SK-N-SH (cell line): ENCODE measurements around the gene SLC9A8. TPM values are rescaled to one million over a fixed set of nuclear protein-coding genes. Genes with fewer than 3 reads are reported as not detected.

Experiments used
- CTCF ChIA-PET: fragments of 300-600, 350-600 bp; formaldehyde crosslinking; extraction: SDS; loops from one replicate; lab custom pipeline; 2021; lab: Yijun Ruan, JAX
- POLR2A ChIA-PET: fragments of 350-600 bp; sonication (Branson Sonifier 250); formaldehyde crosslinking; extraction: SDS; loops from one replicate; lab custom pipeline; 2020; ENCODE audit warnings: antibody characterized with exemption, inconsistent platforms; lab: Yijun Ruan, JAX
- DNase-seq: peaks from one replicate; pipeline ENCODE4 v3.0.0; 2012
- H2AFZ ChIP-seq: fragments of 200-600 bp; sonication (generic); 2 replicates; pipeline ENCODE4 v1.8.1; 2016; ENCODE audit warnings: antibody characterized with exemption, mild to moderate bottlenecking, low read depth
- H3F3A ChIP-seq: fragments of 200-600 bp; sonication (generic); replicated peaks from 2 replicates; pipeline ENCODE3; 2016; ENCODE audit warnings: antibody characterized with exemption, mild to moderate bottlenecking; ENCODE audit not compliant: insufficient read depth
- H3K27ac ChIP-seq, 2 experiments: fragments of 200-500 bp in 1 of 2; fragments of 200-600 bp in 1 of 2; sonication (Bioruptor generic) in 1 of 2; sonication (generic), shearing (Covaris generic) in 1 of 2; 2 replicates each; pipeline versions ENCODE4 v1.5.1 to v1.6.1; 2014 to 2016; ENCODE audit warnings: low read depth in 2 of 2, inconsistent platforms in 1 of 2, low read length in 1 of 2, mild to moderate bottlenecking in 1 of 2, mixed read lengths in 1 of 2
- H3K27me3 ChIP-seq: fragments of 200-600 bp; sonication (generic), shearing (Covaris generic); 2 replicates; pipeline ENCODE4 v1.6.1; 2016; ENCODE audit warnings: mixed run types; ENCODE audit not compliant: insufficient read depth
- H3K36me3 ChIP-seq, 2 experiments: fragments of 200-500 bp in 1 of 2; fragments of 200-600 bp in 1 of 2; sonication (Bioruptor generic) in 1 of 2; sonication (generic) in 1 of 2; replicated peaks in 1 of 2; 2 replicates each; pipeline versions ENCODE3 to v1.5.1; 2014 to 2016; ENCODE audit warnings: low read length in 1 of 2, mild to moderate bottlenecking in 1 of 2; ENCODE audit not compliant: insufficient read depth in 2 of 2, control insufficient read depth in 1 of 2
- H3K4me1 ChIP-seq, 2 experiments: fragments of 200-500 bp in 1 of 2; fragments of 200-600 bp in 1 of 2; sonication (Bioruptor generic) in 1 of 2; sonication (generic), shearing (Covaris generic) in 1 of 2; 2 replicates each; pipeline versions ENCODE4 v1.5.1 to v1.6.1; 2014 to 2016; ENCODE audit warnings: low read depth in 1 of 2, low read length in 1 of 2, mixed run types in 1 of 2; ENCODE audit not compliant: insufficient read depth in 2 of 2, control insufficient read depth in 1 of 2
- H3K4me2 ChIP-seq: fragments of 200-600 bp; sonication (generic), shearing (Covaris generic); 2 replicates; pipeline ENCODE4 v1.6.1; 2017; ENCODE audit warnings: mixed run types
- H3K4me3 ChIP-seq, 2 experiments: fragments of 200-500 bp in 1 of 2; fragments of 200-600 bp in 1 of 2; sonication (Bioruptor generic) in 1 of 2; sonication (generic), shearing (Covaris generic) in 1 of 2; 2 replicates each; pipeline versions ENCODE4 v1.5.1 to v1.8.1; 2014 to 2016; ENCODE audit warnings: low read depth in 2 of 2, inconsistent platforms in 1 of 2, low read length in 1 of 2, mild to moderate bottlenecking in 1 of 2, mixed read lengths in 1 of 2, moderate library complexity in 1 of 2
- H3K79me2 ChIP-seq: fragments of 200-600 bp; sonication (generic); 2 replicates; pipeline ENCODE4 v1.8.1; 2017; ENCODE audit warnings: mild to moderate bottlenecking; ENCODE audit not compliant: insufficient read depth
- H3K9ac ChIP-seq: fragments of 200-600 bp; sonication (generic); 2 replicates; pipeline ENCODE4 v1.6.1; 2017; ENCODE audit warnings: mixed run types
- H3K9me2 ChIP-seq: fragments of 200-600 bp; sonication (generic); 2 replicates; pipeline ENCODE4 v1.6.1; 2017; ENCODE audit warnings: mixed run types
- H3K9me3 ChIP-seq: fragments of 200-600 bp; sonication (generic); 2 replicates; pipeline ENCODE4 v1.6.1; 2017; ENCODE audit warnings: mixed run types, mild to moderate bottlenecking, moderate library complexity
- H4K20me1 ChIP-seq: fragments of 200-600 bp; sonication (generic); 2 replicates; pipeline ENCODE4 v1.6.1; 2017; ENCODE audit warnings: mild to moderate bottlenecking, mixed run types; ENCODE audit not compliant: insufficient read depth
- ELF1 ChIP-seq: IDR thresholded peaks from 2 replicates; pipeline ENCODE4 v1.4.0; 2012
- EP300 ChIP-seq, 2 experiments: IDR thresholded peaks; 2 replicates each; pipeline versions ENCODE4 v1.4.0 to v1.6.1; 2012; ENCODE audit warnings: borderline replicate concordance in 1 of 2, low read depth in 1 of 2, low read length in 1 of 2
- EZH2phosphoT487 ChIP-seq: fragments of 200-600 bp; sonication (generic); IDR thresholded peaks from 2 replicates; pipeline ENCODE4 v1.6.1; 2017; ENCODE audit warnings: low read depth, mixed run types, mild to moderate bottlenecking, antibody characterized with exemption, moderate library complexity, borderline replicate concordance
- FOSL2 ChIP-seq: IDR thresholded peaks from 2 replicates; pipeline ENCODE4 v1.4.0; 2012; ENCODE audit warnings: low read depth, mild to moderate bottlenecking, moderate library complexity, borderline replicate concordance
- FOXJ3 ChIP-seq: sonication (generic); formaldehyde crosslinking; IDR thresholded peaks from 2 replicates; pipeline ENCODE4 v1.5.1; 2020; ENCODE audit warnings: mild to moderate bottlenecking, missing genetic modification reagents
- JUND ChIP-seq: IDR thresholded peaks from 2 replicates; pipeline ENCODE4 v1.4.0; 2012
- MAX ChIP-seq: IDR thresholded peaks from 2 replicates; pipeline ENCODE4 v1.4.0; 2012; ENCODE audit warnings: low read depth
- NFIC ChIP-seq: IDR thresholded peaks from 2 replicates; pipeline ENCODE4 v1.4.0; 2012; ENCODE audit warnings: borderline replicate concordance
- RAD21 ChIP-seq: IDR thresholded peaks from 2 replicates; pipeline ENCODE4 v1.6.1; 2012; ENCODE audit warnings: mild to moderate bottlenecking, low read length
- RCOR1 ChIP-seq: fragments of 150-350 bp; IDR thresholded peaks from 2 replicates; pipeline ENCODE4 v1.6.1; 2017; ENCODE audit warnings: antibody characterized with exemption, low read length
- REST ChIP-seq: IDR thresholded peaks from 2 replicates; pipeline ENCODE4 v1.6.1; 2012; ENCODE audit warnings: mild to moderate bottlenecking, low read depth, low read length, moderate library complexity
- RFX5 ChIP-seq: IDR thresholded peaks from 2 replicates; pipeline ENCODE4 v1.6.1; 2012; ENCODE audit warnings: mild to moderate bottlenecking, improper control_type of control experiment, low read length
- SIN3A ChIP-seq: IDR thresholded peaks from 2 replicates; pipeline ENCODE4 v1.6.1; 2012; ENCODE audit warnings: low read depth, mild to moderate bottlenecking, low read length, moderate library complexity, borderline replicate concordance
- SMC3 ChIP-seq: IDR thresholded peaks from 2 replicates; pipeline ENCODE4 v1.6.1; 2012; ENCODE audit warnings: low read depth, low read length, improper control_type of control experiment
- TCF12 ChIP-seq: IDR thresholded peaks from 2 replicates; pipeline ENCODE4 v1.4.0; 2012
- WGBS: methylation state at CpG from one replicate; pipeline ENCODE4 v1.1.6; 2017; ENCODE audit warnings: low lambda C conversion rate; 5-methylcytosine and 5-hydroxymethylcytosine counted together
- polyA plus RNA-seq, 3 experiments: library from polyadenylated mRNA; depleted of rRNA; stranded (reverse); fragments of >200 nt; gene quantifications; 2 replicates each; pipeline ENCODE4 v1.2.3, GENCODE V29; 2012
- TF ChIP-seq, protein P1 (sequence below): IDR thresholded peaks from 2 replicates; pipeline ENCODE4 v1.4.0; 2012; ENCODE audit warnings: low read depth, borderline replicate concordance

The SLC9A8 gene
- polyA plus RNA-seq, 1 of the 3 experiments (the other 2 are of a cell fraction): 3.4 TPM

- H3K9me3 ChIP-seq: no peaks in the 10 kb centered on the region
- H3K27me3 ChIP-seq: no peaks in the 10 kb centered on the region
- ChIA-PET POLR2A (no interaction called here), CTCF (interaction anchor here (1.0 kb wide), 1 partner anchor 186 kb away, joined by 3 read pairs; no protein-coding TSS in a partner anchor)
- H3K79me2 ChIP-seq: no peaks in the 10 kb centered on the region
- H3K4me3 ChIP-seq: no peak overlapping the region
- no peak for TF ChIP-seq TCF12
- TF ChIP-seq SIN3A: no peak
- no peak for TF ChIP-seq EP300 (IDR thresholded peaks at IDR 0.05; ENCODE audit: borderline replicate concordance in 1 of 2, low read depth in 1 of 2, low read length in 1 of 2)
- TF ChIP-seq JUND: no peak
- no peak for TF ChIP-seq EZH2phosphoT487
- no peak for TF ChIP-seq NFIC
- TF ChIP-seq FOSL2: no peak
- TF ChIP-seq MAX: no peak
- no peak for TF ChIP-seq RCOR1
- no peak for TF ChIP-seq SMC3
- TF ChIP-seq RAD21: no peak
- TF ChIP-seq FOXJ3 (CRISPR knock-in tag): no peak
- TF ChIP-seq, protein P1, sequence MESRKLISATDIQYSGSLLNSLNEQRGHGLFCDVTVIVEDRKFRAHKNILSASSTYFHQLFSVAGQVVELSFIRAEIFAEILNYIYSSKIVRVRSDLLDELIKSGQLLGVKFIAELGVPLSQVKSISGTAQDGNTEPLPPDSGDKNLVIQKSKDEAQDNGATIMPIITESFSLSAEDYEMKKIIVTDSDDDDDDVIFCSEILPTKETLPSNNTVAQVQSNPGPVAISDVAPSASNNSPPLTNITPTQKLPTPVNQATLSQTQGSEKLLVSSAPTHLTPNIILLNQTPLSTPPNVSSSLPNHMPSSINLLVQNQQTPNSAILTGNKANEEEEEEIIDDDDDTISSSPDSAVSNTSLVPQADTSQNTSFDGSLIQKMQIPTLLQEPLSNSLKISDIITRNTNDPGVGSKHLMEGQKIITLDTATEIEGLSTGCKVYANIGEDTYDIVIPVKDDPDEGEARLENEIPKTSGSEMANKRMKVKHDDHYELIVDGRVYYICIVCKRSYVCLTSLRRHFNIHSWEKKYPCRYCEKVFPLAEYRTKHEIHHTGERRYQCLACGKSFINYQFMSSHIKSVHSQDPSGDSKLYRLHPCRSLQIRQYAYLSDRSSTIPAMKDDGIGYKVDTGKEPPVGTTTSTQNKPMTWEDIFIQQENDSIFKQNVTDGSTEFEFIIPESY: no peak
- no peak for TF ChIP-seq REST
- no peak for TF ChIP-seq RFX5
- no peak for TF ChIP-seq ELF1
- 80% methylated on average over 10 of the region's 10 CpGs for WGBS
- H3F3A ChIP-seq: no peaks in the 10 kb centered on the region
- H3K9me2 ChIP-seq: no peaks in the 10 kb centered on the region
- H3K27ac ChIP-seq: no peak overlapping the region
- H2AFZ ChIP-seq: no peak overlapping the region
- H3K9ac ChIP-seq: no peak overlapping the region
- H3K36me3 ChIP-seq: no peaks in the 10 kb centered on the region
- H3K4me1 ChIP-seq: no peaks in the 10 kb centered on the region
- DNase-seq: no peak
- H4K20me1 ChIP-seq: no peaks in the 10 kb centered on the region
- no peak overlapping the region for H3K4me2 ChIP-seq
These were observed 18.1 kb upstream of the SLC9A8 start for GRCh38 chr20:49794336-49795134.
